GM04503 (cell line): ENCODE results near the gene PLOD1.
"Not testable (repeated sequence)": the region's sequence is repeated elsewhere in the genome, so short reads cannot be mapped to it uniquely, and the experiment has no call there.

Experiments
- DNase-seq: peaks from one replicate; pipeline ENCODE4 v3.0.0-alpha.2; 2012; ENCODE audit warnings: low read depth

PLOD1 gene

GRCh38 chr1:11934302-11935056 lies at the start of gene PLOD1:
Gene PLOD1, plus strand, starts transcription at chr1:11934717. Its CDS starts 63 bp downstream, at chr1:11934780.
- DNase-seq: peak; percentile 48

GRCh38 chr1:11885916-11886315 lies 48.6 kb upstream of the PLOD1 start:
- no peak for DNase-seq

GRCh38 chr1:11886986-11887665 lies 47.4 kb upstream of the PLOD1 start:
- DNase-seq: no peak

- DNase-seq: no peak
These were observed 46.9 kb upstream of the PLOD1 start for GRCh38 chr1:11887666-11888007.

- no peak for DNase-seq
These were observed 46.2 kb upstream of the PLOD1 start for GRCh38 chr1:11888206-11888876.

GRCh38 chr1:11888877-11889208 lies 45.7 kb upstream of the PLOD1 start:
- DNase-seq: no peak

- DNase-seq: no peak
These were observed 42.9 kb upstream of the PLOD1 start for GRCh38 chr1:11891433-11892186.

GRCh38 chr1:11893907-11894251 lies 40.6 kb upstream of the PLOD1 start:
- no peak for DNase-seq

- DNase-seq: not testable (repeated sequence)
These were observed 40.0 kb upstream of the PLOD1 start for GRCh38 chr1:11894501-11894900.

- DNase-seq: no peak
These were observed 36.3 kb upstream of the PLOD1 start for GRCh38 chr1:11898086-11898785.

GRCh38 chr1:11898831-11899467 lies 35.6 kb upstream of the PLOD1 start:
- DNase-seq: no peak

- not testable (repeated sequence) for DNase-seq
These were observed 33.1 kb upstream of the PLOD1 start for GRCh38 chr1:11901446-11901845.

- DNase-seq: no peak
These were observed 31.3 kb upstream of the PLOD1 start for GRCh38 chr1:11903210-11903609.

- DNase-seq: not testable (repeated sequence)
These were observed 30.4 kb upstream of the PLOD1 start for GRCh38 chr1:11904156-11904555.

- DNase-seq: no peak
These were observed 29.5 kb upstream of the PLOD1 start for GRCh38 chr1:11904978-11905377.

GRCh38 chr1:11906870-11907269 lies 27.6 kb upstream of the PLOD1 start:
- DNase-seq: no peak

- DNase-seq: peak; percentile 59
These were observed 27.0 kb upstream of the PLOD1 start for GRCh38 chr1:11907275-11908094.

- peak; percentile 97 for DNase-seq
These were observed 26.3 kb upstream of the PLOD1 start for GRCh38 chr1:11908095-11908675.

GRCh38 chr1:11910914-11911228 lies 23.6 kb upstream of the PLOD1 start:
- DNase-seq: not testable (repeated sequence)

- DNase-seq: no peak
These were observed 22.5 kb upstream of the PLOD1 start for GRCh38 chr1:11912000-11912399.
